Fibroblast of villous mesenchyme (primary cell): ENCODE results near the gene TTC21A. TPM values are rescaled to one million over a fixed set of nuclear protein-coding genes. Genes with fewer than 3 reads are reported as not detected.
A peak's percentile ranks its signal among the peaks of the same experiment; 100 is the strongest.

Experiments
- DNase-seq: peaks from one replicate; pipeline ENCODE4 v3.0.0-alpha.2; 2010; ENCODE audit warnings: low read depth
- H3K4me3 ChIP-seq: 2 replicates; pipeline ENCODE4 v1.5.1; 2011; ENCODE audit warnings: low read depth, mild to moderate bottlenecking, low read length
- CTCF ChIP-seq: IDR thresholded peaks from 2 replicates; pipeline ENCODE4 v1.5.1; 2012; ENCODE audit warnings: low read depth, mild to moderate bottlenecking, low read length; ENCODE audit not compliant: insufficient read depth
- total RNA-seq: library from RNA; depleted of rRNA; stranded (reverse); fragments of >200 nt; gene quantifications from 2 replicates; pipeline ENCODE4 v1.2.3, GENCODE V29; 2012

The TTC21A gene
- total RNA-seq, 1 donor, result 3.9 TPM

- peak; percentile 35 for DNase-seq
- no peak overlapping the region for H3K4me3 ChIP-seq
- TF ChIP-seq CTCF, result no peak
Measured at GRCh38 chr3:39125841-39126500, 18.5 kb downstream of the TTC21A start.

GRCh38 chr3:39126532-39127071, 19.1 kb downstream of the TTC21A start:
- peak; percentile 74 for TF ChIP-seq CTCF
- DNase-seq, result peak; percentile 74

GRCh38 chr3:39127269-39127907, 19.9 kb downstream of the TTC21A start:
- DNase-seq, result no peak

More at GRCh38 chr3:39126532-39127071, 19.1 kb downstream of the TTC21A start:
- no peak overlapping the region for H3K4me3 ChIP-seq

GRCh38 chr3:39127908-39128304, 20.4 kb downstream of the TTC21A start:
- TF ChIP-seq CTCF, result no peak
- H3K4me3 ChIP-seq, result no peak overlapping the region
- no peak for DNase-seq

More at GRCh38 chr3:39127269-39127907, 19.9 kb downstream of the TTC21A start:
- no peak overlapping the region for H3K4me3 ChIP-seq
- TF ChIP-seq CTCF, result no peak

- TF ChIP-seq CTCF, result no peak
- DNase-seq, result no peak
- no peak overlapping the region for H3K4me3 ChIP-seq
Measured at GRCh38 chr3:39128951-39129350, 21.5 kb downstream of the TTC21A start.

- no peak for DNase-seq
- no peak for TF ChIP-seq CTCF
- no peak overlapping the region for H3K4me3 ChIP-seq
Measured at GRCh38 chr3:39130026-39130425, 22.5 kb downstream of the TTC21A start.
